ENCODE data around the gene TMEM139. TPM values are rescaled to one million over a fixed set of nuclear protein-coding genes. Genes with fewer than 3 reads are reported as not detected.

The TMEM139 gene
- total RNA-seq, 2 donors from 2014 or later = 18.4 to 27.2 TPM

- Histone ChIP-seq H3K36me3 (no peaks in the 10 kb centered on the region), H3K27ac (no peak overlapping the region), H3K27me3 (no peaks in the 10 kb centered on the region), H3K4me1 (no peaks in the 10 kb centered on the region), H3K9me3 (no peaks in the 10 kb centered on the region), H3K9ac (ENCODE audit: low read depth in 2 of 2, low read length in 2 of 2) (no peak overlapping the region), H3K4me3 (no peak overlapping the region)
- DNase-seq = no peak
- intact Hi-C loops (cut with DNase I) = no loop called here
- TF ChIP-seq CTCF (IDR thresholded peaks at IDR 0.05) = no peak
Observed at GRCh38 chr7:143334244-143334643, 49.5 kb downstream of the TMEM139 start.

- Histone ChIP-seq H3K4me3 (no peak overlapping the region), H3K27ac (no peak overlapping the region), H3K9ac (ENCODE audit: low read depth in 2 of 2, low read length in 2 of 2) (no peak overlapping the region), H3K27me3 (no peaks in the 10 kb centered on the region), H3K9me3 (no peaks in the 10 kb centered on the region), H3K36me3 (no peaks in the 10 kb centered on the region), H3K4me1 (no peaks in the 10 kb centered on the region)
- TF ChIP-seq CTCF (IDR thresholded peaks at IDR 0.05) = no peak
- DNase-seq = no peak
- intact Hi-C loops (cut with DNase I) = no loop called here
Observed at GRCh38 chr7:143337216-143337615, 52.5 kb downstream of the TMEM139 start.

Other genes starting within 250 kb of the TMEM139 start
- gene OR6V1, start 232.6 kb upstream of the TMEM139 start, total RNA-seq = not detected
- not detected for gene PIP, start 152.9 kb upstream of the TMEM139 start, total RNA-seq
- gene TAS2R39, start 101.5 kb upstream of the TMEM139 start, total RNA-seq = not detected
- not detected for gene TAS2R40, start 62.9 kb upstream of the TMEM139 start, total RNA-seq
- gene GSTK1, start 21.5 kb upstream of the TMEM139 start, total RNA-seq = 100 to 1,000 TPM; 210 to 272 TPM
- 10 to 100 TPM; 33.9 to 47.0 TPM for gene CASP2, start 3.4 kb downstream of the TMEM139 start, total RNA-seq
- gene CLCN1, start 31.2 kb downstream of the TMEM139 start, total RNA-seq = not detected
- 1 to 10 TPM in 1 of 2 donors, under 1 TPM in 1; 0.40 to 1.8 TPM for gene FAM131B, start 77.8 kb downstream of the TMEM139 start, total RNA-seq
- gene ZYX, start 96.4 kb downstream of the TMEM139 start, total RNA-seq = 100 to 1,000 TPM in 1 of 2 donors, 10 to 100 TPM in 1; 54.9 to 110 TPM
- 10 to 100 TPM; 16.0 to 18.4 TPM for gene EPHA1, start 123.9 kb downstream of the TMEM139 start, total RNA-seq
- gene TAS2R60, start 158.5 kb downstream of the TMEM139 start, total RNA-seq = not detected
- not detected for gene TAS2R41, start 192.9 kb downstream of the TMEM139 start, total RNA-seq

Data from colonic mucosa (tissue), 4 donors.